MCF 10A (cell line): ENCODE measurements around the gene ATXN2L. TPM values are rescaled to one million over a fixed set of nuclear protein-coding genes. Genes with fewer than 3 reads are reported as not detected.

Experiments used
- BruUV-seq: library from RNA; stranded (reverse); fragments of 400-500 nt; replicated peaks from 2 replicates; lab custom pipeline; 2021; lab: Mats Ljungman, UMichigan
- CTCF ChIA-PET: fragments of 300-600 bp; sonication (Branson Sonifier 250); formaldehyde crosslinking; extraction: SDS; loops from one replicate; lab custom pipeline; 2021; ENCODE audit warnings: antibody characterized with exemption, inconsistent platforms; lab: Yijun Ruan, JAX
- POLR2A ChIA-PET: fragments of 300-600, 350-650 bp; sonication (Branson Sonifier 250); formaldehyde crosslinking; extraction: SDS; loops from one replicate; lab custom pipeline; 2020; ENCODE audit warnings: antibody characterized with exemption, inconsistent platforms; lab: Yijun Ruan, JAX
- DNase-seq: peaks from one replicate; pipeline ENCODE4 v3.0.0-alpha.2; 2018; ENCODE audit not compliant: unreplicated experiment
- H3K27ac Mint-ChIP-seq: one replicate; pipeline ENCODE4 v1.8.0; 2022; ENCODE audit warnings: mild to moderate bottlenecking, low read depth, mixed read lengths; ENCODE audit not compliant: unreplicated experiment
- H3K27me3 Mint-ChIP-seq: one replicate; pipeline ENCODE4 v1.8.0; 2022; ENCODE audit warnings: mixed read lengths; ENCODE audit not compliant: insufficient read depth, unreplicated experiment
- H3K36me3 Mint-ChIP-seq: one replicate; pipeline ENCODE4 v1.8.0; 2022; ENCODE audit warnings: mild to moderate bottlenecking, moderate library complexity, mixed read lengths; ENCODE audit not compliant: insufficient read depth, unreplicated experiment
- H3K4me1 Mint-ChIP-seq: one replicate; pipeline ENCODE4 v1.8.0; 2022; ENCODE audit warnings: mixed read lengths; ENCODE audit not compliant: insufficient read depth, unreplicated experiment
- H3K4me3 Mint-ChIP-seq: one replicate; pipeline ENCODE4 v1.8.0; 2022; ENCODE audit warnings: mild to moderate bottlenecking, moderate library complexity, mixed read lengths; ENCODE audit not compliant: unreplicated experiment
- H3K9me3 Mint-ChIP-seq: one replicate; pipeline ENCODE4 v1.8.0; 2022; ENCODE audit warnings: mixed read lengths; ENCODE audit not compliant: unreplicated experiment
- intact Hi-C: fragments of 100-400 bp; cut with micrococcal nuclease; formaldehyde crosslinking; loops from 2 replicates; pipeline ENCODE4 v1.14.1; 2022
- total RNA-seq: library from RNA; stranded (reverse); gene quantifications from 2 replicates; pipeline ENCODE4 v1.2.3, GENCODE V29; 2022
- TF ChIP-seq, protein P1 (sequence below): fragments of 200-600 bp; IDR thresholded peaks from one replicate; pipeline ENCODE4 v1.8.0; 2022; ENCODE audit warnings: antibody characterized with exemption, mild to moderate bottlenecking; ENCODE audit not compliant: unreplicated experiment

Gene ATXN2L
- total RNA-seq, 1 experiment from 2014 or later = 245 TPM

DNA sequence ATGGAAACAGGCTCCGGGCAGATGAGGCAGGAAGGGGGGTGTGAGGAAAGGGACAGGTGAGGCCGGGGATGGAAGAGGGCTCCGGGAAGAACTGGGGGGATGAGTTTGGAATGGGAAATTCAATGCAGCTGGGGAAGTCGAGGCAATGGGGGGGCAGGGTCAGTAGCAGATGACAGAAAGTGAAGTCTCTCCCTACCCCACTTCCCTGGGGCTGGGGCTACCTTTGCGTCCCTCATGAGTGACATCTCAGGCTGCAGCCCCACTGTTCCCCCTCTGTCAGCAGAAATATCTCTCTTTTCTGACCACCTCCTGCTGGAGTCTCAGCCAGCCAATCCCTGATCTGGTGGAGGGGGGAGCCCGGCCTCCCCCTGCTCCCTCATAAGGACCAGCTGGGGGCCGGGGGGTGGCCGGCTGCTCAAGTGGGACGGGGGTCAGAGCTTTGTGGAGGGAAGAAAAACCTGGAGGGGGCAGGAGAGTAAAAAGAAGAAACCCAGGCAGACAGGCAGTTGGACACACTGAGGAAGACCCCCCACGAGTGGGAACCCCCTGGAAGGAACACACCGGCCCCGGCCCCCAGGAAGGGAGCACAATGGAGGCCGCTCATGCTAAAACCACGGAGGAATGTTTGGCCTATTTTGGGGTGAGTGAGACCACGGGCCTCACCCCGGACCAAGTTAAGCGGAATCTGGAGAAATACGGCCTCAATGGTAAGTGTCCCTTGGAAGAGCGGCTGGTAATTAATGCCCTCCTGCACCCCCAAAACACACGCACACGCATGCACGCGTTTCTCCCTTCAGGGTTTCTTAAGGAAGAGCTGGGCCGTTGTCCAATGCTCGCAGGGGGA is 55.5 kb downstream of the ATXN2L start, which contains the start of gene ATP2A1:
ATP2A1 (plus strand) TSS at position 406 of the 844 bp plus-strand sequence; CDS start at position 590, 184 bp downstream.
- Mint-ChIP-seq H3K9me3 (no peaks in the 10 kb centered on the region), H3K4me1 (no peaks in the 10 kb centered on the region), H3K27me3 (peaks cover under 1% of the 10 kb centered on the region), H3K27ac (no peak within 1 kb of the TSS), H3K4me3 (peak within 1 kb of the TSS; percentile 79), H3K36me3 (no peaks in the 10 kb centered on the region)
- CTCF ChIA-PET = interaction anchor here (0.5 to 1.7 kb wide), 3 partner anchors 12 to 67 kb away, joined by 3 to 10 read pairs (median 3); no protein-coding TSS in a partner anchor
- DNase-seq = no peak
- intact Hi-C loops = loop anchor here (2.0 to 5.0 kb wide), 2 partner anchors 66 to 331 kb away; no protein-coding TSS in a partner anchor
- no TSS peak for BruUV-seq
- TF ChIP-seq, protein P1, sequence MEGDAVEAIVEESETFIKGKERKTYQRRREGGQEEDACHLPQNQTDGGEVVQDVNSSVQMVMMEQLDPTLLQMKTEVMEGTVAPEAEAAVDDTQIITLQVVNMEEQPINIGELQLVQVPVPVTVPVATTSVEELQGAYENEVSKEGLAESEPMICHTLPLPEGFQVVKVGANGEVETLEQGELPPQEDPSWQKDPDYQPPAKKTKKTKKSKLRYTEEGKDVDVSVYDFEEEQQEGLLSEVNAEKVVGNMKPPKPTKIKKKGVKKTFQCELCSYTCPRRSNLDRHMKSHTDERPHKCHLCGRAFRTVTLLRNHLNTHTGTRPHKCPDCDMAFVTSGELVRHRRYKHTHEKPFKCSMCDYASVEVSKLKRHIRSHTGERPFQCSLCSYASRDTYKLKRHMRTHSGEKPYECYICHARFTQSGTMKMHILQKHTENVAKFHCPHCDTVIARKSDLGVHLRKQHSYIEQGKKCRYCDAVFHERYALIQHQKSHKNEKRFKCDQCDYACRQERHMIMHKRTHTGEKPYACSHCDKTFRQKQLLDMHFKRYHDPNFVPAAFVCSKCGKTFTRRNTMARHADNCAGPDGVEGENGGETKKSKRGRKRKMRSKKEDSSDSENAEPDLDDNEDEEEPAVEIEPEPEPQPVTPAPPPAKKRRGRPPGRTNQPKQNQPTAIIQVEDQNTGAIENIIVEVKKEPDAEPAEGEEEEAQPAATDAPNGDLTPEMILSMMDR = no peak
- POLR2A ChIA-PET = interaction anchor here (1.1 to 1.7 kb wide), 3 partner anchors 8 to 46 kb away, joined by 3 to 6 read pairs (median 5); partner anchors contain the start of gene RABEP2

GRCh38 chr16:28879261-28879840 is 56.6 kb downstream of the ATXN2L start:
- intact Hi-C loops = loop anchor here (2.0 to 5.0 kb wide), 2 partner anchors 65 to 332 kb away; no protein-coding TSS in a partner anchor
- no peaks in the 10 kb centered on the region for H3K9me3 Mint-ChIP-seq
- peak overlapping the region; percentile 79 for H3K4me3 Mint-ChIP-seq
- CTCF ChIA-PET = interaction anchor here (0.6 to 1.7 kb wide), 4 partner anchors 15 to 94 kb away, joined by 3 to 10 read pairs (median 4); no protein-coding TSS in a partner anchor
- POLR2A ChIA-PET = interaction anchor here (1.1 to 1.8 kb wide), 5 partner anchors 9 to 45 kb away, joined by 3 to 11 read pairs (median 6); partner anchors contain the start of genes RABEP2 and SH2B1
- H3K27me3 Mint-ChIP-seq = peaks cover 11% of the 10 kb centered on the region
- H3K27ac Mint-ChIP-seq = no peak overlapping the region
- BruUV-seq = no TSS peak
- no peaks in the 10 kb centered on the region for H3K36me3 Mint-ChIP-seq
- TF ChIP-seq, protein P1 = no peak
- no peak for DNase-seq
- H3K4me1 Mint-ChIP-seq = no peaks in the 10 kb centered on the region

GRCh38 chr16:28879841-28880588 is 57.2 kb downstream of the ATXN2L start:
- no TSS peak for BruUV-seq
- H3K27me3 Mint-ChIP-seq = peaks cover 12% of the 10 kb centered on the region
- intact Hi-C loops = loop anchor here (2.0 to 5.0 kb wide), 2 partner anchors 65 to 333 kb away; no protein-coding TSS in a partner anchor
- H3K9me3 Mint-ChIP-seq = no peaks in the 10 kb centered on the region
- ChIA-PET POLR2A (interaction anchor here (1.1 to 1.8 kb wide), 5 partner anchors 9 to 44 kb away, joined by 3 to 11 read pairs (median 6); partner anchors contain the start of genes RABEP2 and SH2B1), CTCF (interaction anchor here (0.6 to 1.7 kb wide), 5 partner anchors 15 to 94 kb away, joined by 3 to 10 read pairs (median 5); no protein-coding TSS in a partner anchor)
- TF ChIP-seq, protein P1 = no peak
- no peaks in the 10 kb centered on the region for H3K4me1 Mint-ChIP-seq
- H3K36me3 Mint-ChIP-seq = no peaks in the 10 kb centered on the region
- peak; percentile 82 for DNase-seq
- H3K4me3 Mint-ChIP-seq = peak overlapping the region; percentile 79
- no peak overlapping the region for H3K27ac Mint-ChIP-seq
